Fibroblast of lung (primary cell): Measurements from ENCODE around the gene FAM193B.

Experiments
- CTCF ChIP-seq, 2 donors: IDR thresholded peaks in 1 of 2; conservative IDR thresholded peaks in 1 of 2; 1 replicate in 1 of 2; 2 replicates in 1 of 2; pipeline ENCODE4 v1.5.1; 2011 to 2012; ENCODE audit warnings: low read length in 2 of 2, control low read depth in 1 of 2, inconsistent platforms in 1 of 2, low read depth in 1 of 2, mild to moderate bottlenecking in 1 of 2
- EZH2 ChIP-seq: IDR thresholded peaks from 2 replicates; pipeline ENCODE4 v1.5.1; 2012; ENCODE audit warnings: low read length, control low read depth, mild to moderate bottlenecking; ENCODE audit errors: missing control alignments

GRCh38 chr5:177487144-177487543 is 67.2 kb downstream of the FAM193B start:
- no peak for TF ChIP-seq CTCF (conservative IDR thresholded peaks at IDR 0.05 in 1 of 2, IDR thresholded peaks at IDR 0.05 in 1 of 2; ENCODE audit: low read depth in 1 of 2, low read length in 2 of 2)
- TF ChIP-seq EZH2, result no peak
